Type B pancreatic cell (in vitro differentiated cells): Measurements from ENCODE around the gene UBE3C. TPM values are rescaled to one million over a fixed set of nuclear protein-coding genes. Genes with fewer than 3 reads are reported as not detected.

Source experiments
- DNase-seq: peaks from one replicate; pipeline ENCODE4 v3.0.0; 2021; ENCODE audit warnings: mixed read lengths; ENCODE audit not compliant: unreplicated experiment; ENCODE audit errors: extremely low spot score
- H3K27ac Mint-ChIP-seq: 2 replicates; pipeline ENCODE4 v1.8.0; 2021; ENCODE audit warnings: mild to moderate bottlenecking, mixed read lengths
- H3K27me3 Mint-ChIP-seq: 2 replicates; pipeline ENCODE4 v1.8.0; 2021; ENCODE audit warnings: mixed read lengths
- H3K36me3 Mint-ChIP-seq: 2 replicates; pipeline ENCODE4 v1.8.0; 2021; ENCODE audit warnings: mixed read lengths
- H3K4me1 Mint-ChIP-seq: one replicate; pipeline ENCODE4 v1.8.0; 2021; ENCODE audit warnings: mixed read lengths; ENCODE audit not compliant: unreplicated experiment
- H3K4me3 Mint-ChIP-seq: 2 replicates; pipeline ENCODE4 v1.8.0; 2021; ENCODE audit warnings: mild to moderate bottlenecking, mixed read lengths
- H3K9me3 Mint-ChIP-seq: 2 replicates; pipeline ENCODE4 v1.8.0; 2021; ENCODE audit warnings: mixed read lengths
- CTCF ChIP-seq: fragments of 200-600 bp; sonication (generic); conservative IDR thresholded peaks from 2 replicates; pipeline ENCODE4 v1.5.0; 2021; ENCODE audit warnings: antibody characterized with exemption, mild to moderate bottlenecking
- total RNA-seq: library from RNA; stranded (reverse); gene quantifications from 2 replicates; pipeline ENCODE4 v1.2.1, GENCODE V29; 2021; ENCODE audit warnings: low replicate concordance

The UBE3C gene
- total RNA-seq, 1 donor from 2014 or later: 51.6 TPM

GRCh38 chr7:157177983-157178381 is 39.3 kb downstream of the UBE3C start:
- Mint-ChIP-seq H3K9me3 (no peaks in the 10 kb centered on the region), H3K27me3 (no peaks in the 10 kb centered on the region), H3K4me1 (no peaks in the 10 kb centered on the region), H3K27ac (no peak overlapping the region), H3K4me3 (no peak overlapping the region), H3K36me3 (peaks cover 14% of the 10 kb centered on the region)
- DNase-seq: no peak
- TF ChIP-seq CTCF: no peak

GRCh38 chr7:157183832-157184231 is 45.1 kb downstream of the UBE3C start:
- Mint-ChIP-seq H3K4me3 (no peak overlapping the region), H3K27ac (no peak overlapping the region), H3K36me3 (peaks cover 25% of the 10 kb centered on the region), H3K27me3 (no peaks in the 10 kb centered on the region), H3K9me3 (no peaks in the 10 kb centered on the region), H3K4me1 (no peaks in the 10 kb centered on the region)
- no peak for TF ChIP-seq CTCF
- no peak for DNase-seq

GRCh38 chr7:157188091-157188665 is 49.5 kb downstream of the UBE3C start:
- no peaks in the 10 kb centered on the region for H3K9me3 Mint-ChIP-seq
- DNase-seq: no peak
- no peaks in the 10 kb centered on the region for H3K4me1 Mint-ChIP-seq
- no peak overlapping the region for H3K27ac Mint-ChIP-seq
- TF ChIP-seq CTCF: no peak
- H3K36me3 Mint-ChIP-seq: peaks cover 27% of the 10 kb centered on the region
- H3K27me3 Mint-ChIP-seq: no peaks in the 10 kb centered on the region
- H3K4me3 Mint-ChIP-seq: no peak overlapping the region

GRCh38 chr7:157189405-157189804 is 50.7 kb downstream of the UBE3C start:
- H3K27ac Mint-ChIP-seq: no peak overlapping the region
- H3K36me3 Mint-ChIP-seq: peaks cover 34% of the 10 kb centered on the region
- no peaks in the 10 kb centered on the region for H3K27me3 Mint-ChIP-seq
- no peaks in the 10 kb centered on the region for H3K4me1 Mint-ChIP-seq
- H3K9me3 Mint-ChIP-seq: no peaks in the 10 kb centered on the region
- H3K4me3 Mint-ChIP-seq: no peak overlapping the region
- DNase-seq: no peak
- TF ChIP-seq CTCF: no peak

GRCh38 chr7:157192861-157193260 is 54.1 kb downstream of the UBE3C start:
- DNase-seq: no peak
- Mint-ChIP-seq H3K4me1 (no peaks in the 10 kb centered on the region), H3K9me3 (no peaks in the 10 kb centered on the region), H3K4me3 (no peak overlapping the region), H3K36me3 (peaks cover 48% of the 10 kb centered on the region), H3K27me3 (no peaks in the 10 kb centered on the region), H3K27ac (no peak overlapping the region)
- TF ChIP-seq CTCF: no peak

GRCh38 chr7:157193274-157193673 is 54.5 kb downstream of the UBE3C start:
- no peaks in the 10 kb centered on the region for H3K9me3 Mint-ChIP-seq
- no peak for TF ChIP-seq CTCF
- no peak overlapping the region for H3K27ac Mint-ChIP-seq
- no peak for DNase-seq
- H3K4me3 Mint-ChIP-seq: no peak overlapping the region
- no peaks in the 10 kb centered on the region for H3K4me1 Mint-ChIP-seq
- no peaks in the 10 kb centered on the region for H3K27me3 Mint-ChIP-seq
- peaks cover 48% of the 10 kb centered on the region for H3K36me3 Mint-ChIP-seq
